DND-41 (cell line): Measurements from ENCODE around the gene KDELR3.

Source experiments
- CTCF ChIP-seq: IDR thresholded peaks from 2 replicates; pipeline ENCODE4 v1.5.1; 2012; ENCODE audit warnings: borderline replicate concordance, low read length, moderate library complexity, mild to moderate bottlenecking; ENCODE audit not compliant: poor library complexity, severe bottlenecking; ENCODE audit errors: extremely low read depth
- EZH2 ChIP-seq: IDR thresholded peaks from 3 replicates; pipeline ENCODE4 v1.6.1; 2012; ENCODE audit warnings: borderline replicate concordance, low read depth, mild to moderate bottlenecking, moderate library complexity, low read length, inconsistent platforms; ENCODE audit not compliant: severe bottlenecking

GRCh38 chr22:38464992-38465672, 2.8 kb upstream of the KDELR3 start:
- no peak for TF ChIP-seq CTCF
- TF ChIP-seq EZH2 = no peak
